LNCaP clone FGC (cell line): Measurements from ENCODE around the gene SIGLEC9.

Source experiments
- DNase-seq: peaks from one replicate; pipeline ENCODE4 v3.0.0-alpha.2; 2011; ENCODE audit warnings: low read depth
- H3K4me3 ChIP-seq: 2 replicates; pipeline ENCODE4 v1.5.1; 2011; ENCODE audit warnings: mild to moderate bottlenecking, low read depth, low read length, control low read depth
- CTCF ChIP-seq: IDR thresholded peaks from 2 replicates; pipeline ENCODE4 v1.5.1; 2012; ENCODE audit warnings: mild to moderate bottlenecking; ENCODE audit not compliant: control insufficient read depth, insufficient read depth; ENCODE audit errors: extremely low read depth

SIGLEC9 gene

GRCh38 chr19:51123381-51123800 is 1.3 kb upstream of the SIGLEC9 start:
- no peak for TF ChIP-seq CTCF
- H3K4me3 ChIP-seq: no peak overlapping the region
- no peak for DNase-seq

GRCh38 chr19:51123802-51124201 is 904 bp upstream of the SIGLEC9 start:
- no peak for TF ChIP-seq CTCF
- no peak for DNase-seq
- H3K4me3 ChIP-seq: no peak overlapping the region

GRCh38 chr19:51124216-51124615 is 490 bp upstream of the SIGLEC9 start:
- DNase-seq: no peak
- H3K4me3 ChIP-seq: no peak overlapping the region
- TF ChIP-seq CTCF: no peak

- TF ChIP-seq CTCF: no peak
- H3K4me3 ChIP-seq: no peak overlapping the region
- no peak for DNase-seq
Observed at GRCh38 chr19:51125421-51126075, 842 bp downstream of the SIGLEC9 start.

GRCh38 chr19:51127032-51127431 is 2.3 kb downstream of the SIGLEC9 start:
- no peak for TF ChIP-seq CTCF
- no peak for DNase-seq
- no peak overlapping the region for H3K4me3 ChIP-seq

GRCh38 chr19:51127755-51128154 is 3.0 kb downstream of the SIGLEC9 start:
- H3K4me3 ChIP-seq: no peak overlapping the region
- TF ChIP-seq CTCF: no peak
- DNase-seq: no peak

GRCh38 chr19:51128227-51128626 is 3.5 kb downstream of the SIGLEC9 start:
- TF ChIP-seq CTCF: no peak
- H3K4me3 ChIP-seq: no peak overlapping the region
- DNase-seq: no peak
